ENCODE measurements around the gene DGLUCY. TPM values are rescaled to one million over a fixed set of nuclear protein-coding genes. Genes with fewer than 3 reads are reported as not detected.

DGLUCY gene
- total RNA-seq, 1 experiment from 2014 or later, result 26.7 TPM

- TF ChIP-seq EZH2 (IDR thresholded peaks at IDR 0.05; ENCODE audit: borderline replicate concordance, low read depth, low read length, poor library complexity, severe bottlenecking) (no peak), CTCF (conservative IDR thresholded peaks at IDR 0.05; ENCODE audit: low read depth, low read length) (no peak)
- Histone ChIP-seq H3K4me3 (ENCODE audit: low read depth, low read length, poor library complexity, severe bottlenecking) (no peak overlapping the region), H3K9me3 (ENCODE audit: low read depth, low read length, poor library complexity, severe bottlenecking) (no peaks in the 10 kb centered on the region), H3K27ac (ENCODE audit: low read depth, low read length, poor library complexity, severe bottlenecking) (no peak overlapping the region), H3K36me3 (ENCODE audit: insufficient read depth, low read length, poor library complexity, severe bottlenecking) (no peaks in the 10 kb centered on the region), H3K4me1 (ENCODE audit: insufficient read depth, low read length, poor library complexity, severe bottlenecking) (peaks cover 48% of the 10 kb centered on the region), H3K27me3 (replicated peaks; ENCODE audit: insufficient read depth, low read depth, low read length, poor library complexity) (no peaks in the 10 kb centered on the region)
- ChIA-PET POLR2A (ENCODE audit: low non-redundant PET) (no interaction called here), CTCF (interaction anchor here (0.7 kb wide), 1 partner anchor 33 kb away, joined by 3 read pairs; no protein-coding TSS in a partner anchor)
- DNase-seq (ENCODE audit: low spot score), result no peak
- BruUV-seq (replicated peaks), result no TSS peak
- intact Hi-C loops (cut with micrococcal nuclease; ENCODE audit: unreplicated experiment), result no loop called here
These were observed 25.9 kb downstream of the DGLUCY start for GRCh38 chr14:91139776-91140175.

- no peak overlapping the region for H3K27ac ChIP-seq (ENCODE audit: low read depth, low read length, poor library complexity, severe bottlenecking)
- intact Hi-C loops (cut with micrococcal nuclease; ENCODE audit: unreplicated experiment), result no loop called here
- no TSS peak for BruUV-seq (replicated peaks)
- no peak overlapping the region for H3K4me3 ChIP-seq (ENCODE audit: low read depth, low read length, poor library complexity, severe bottlenecking)
- no peaks in the 10 kb centered on the region for H3K9me3 ChIP-seq (ENCODE audit: low read depth, low read length, poor library complexity, severe bottlenecking)
- H3K27me3 ChIP-seq (replicated peaks; ENCODE audit: insufficient read depth, low read depth, low read length, poor library complexity), result no peaks in the 10 kb centered on the region
- ChIA-PET POLR2A (ENCODE audit: low non-redundant PET) (interaction anchor here (0.7 kb wide), 1 partner anchor 9 kb away, joined by 7 read pairs; no protein-coding TSS in a partner anchor), CTCF (interaction anchor here (0.7 kb wide), 1 partner anchor 34 kb away, joined by 4 read pairs; no protein-coding TSS in a partner anchor)
- TF ChIP-seq EZH2 (IDR thresholded peaks at IDR 0.05; ENCODE audit: borderline replicate concordance, low read depth, low read length, poor library complexity, severe bottlenecking) (no peak), CTCF (conservative IDR thresholded peaks at IDR 0.05; ENCODE audit: low read depth, low read length) (peak; percentile 58)
- H3K4me1 ChIP-seq (ENCODE audit: insufficient read depth, low read length, poor library complexity, severe bottlenecking), result peaks cover 56% of the 10 kb centered on the region
- DNase-seq (ENCODE audit: low spot score), result peak; percentile 44
- no peaks in the 10 kb centered on the region for H3K36me3 ChIP-seq (ENCODE audit: insufficient read depth, low read length, poor library complexity, severe bottlenecking)
These were observed 26.8 kb downstream of the DGLUCY start for GRCh38 chr14:91140672-91141071.

- peaks cover 72% of the 10 kb centered on the region for H3K4me1 ChIP-seq (ENCODE audit: insufficient read depth, low read length, poor library complexity, severe bottlenecking)
- peak overlapping the region; percentile 18 for H3K27ac ChIP-seq (ENCODE audit: low read depth, low read length, poor library complexity, severe bottlenecking)
- H3K36me3 ChIP-seq (ENCODE audit: insufficient read depth, low read length, poor library complexity, severe bottlenecking), result no peaks in the 10 kb centered on the region
- BruUV-seq (replicated peaks), result no TSS peak
- H3K4me3 ChIP-seq (ENCODE audit: low read depth, low read length, poor library complexity, severe bottlenecking), result no peak overlapping the region
- no peak for TF ChIP-seq EZH2 (IDR thresholded peaks at IDR 0.05; ENCODE audit: borderline replicate concordance, low read depth, low read length, poor library complexity, severe bottlenecking)
- no peak for TF ChIP-seq CTCF (conservative IDR thresholded peaks at IDR 0.05; ENCODE audit: low read depth, low read length)
- intact Hi-C loops (cut with micrococcal nuclease; ENCODE audit: unreplicated experiment), result no loop called here
- CTCF ChIA-PET, result no interaction called here
- peak; percentile 94 for DNase-seq (ENCODE audit: low spot score)
- H3K9me3 ChIP-seq (ENCODE audit: low read depth, low read length, poor library complexity, severe bottlenecking), result no peaks in the 10 kb centered on the region
- POLR2A ChIA-PET (ENCODE audit: low non-redundant PET), result interaction anchor here (0.6 kb wide), 1 partner anchor 64 kb away, joined by 5 read pairs; no protein-coding TSS in a partner anchor
- no peaks in the 10 kb centered on the region for H3K27me3 ChIP-seq (replicated peaks; ENCODE audit: insufficient read depth, low read depth, low read length, poor library complexity)
These were observed 28.4 kb downstream of the DGLUCY start for GRCh38 chr14:91142214-91142668.
